K562 (cell line): ENCODE results near the gene AIG1. TPM values are rescaled to one million over a fixed set of nuclear protein-coding genes. Genes with fewer than 3 reads are reported as not detected.
A peak's percentile ranks its signal among the peaks of the same experiment; 100 is the strongest.

ENCODE experiments used
- ELK3 ChIP-seq: fragments of 450-650 bp; formaldehyde crosslinking; IDR thresholded peaks from 2 replicates; pipeline ENCODE4 v1.4.0; 2020; ENCODE audit warnings: mild to moderate bottlenecking
- HDAC3 ChIP-seq: fragments of 450-650 bp; IDR thresholded peaks from 2 replicates; pipeline ENCODE4 v1.6.1; 2018; ENCODE audit warnings: borderline replicate concordance, mild to moderate bottlenecking, moderate library complexity; ENCODE audit not compliant: partially characterized antibody
- HDGF ChIP-seq: fragments of 450-650 bp; IDR thresholded peaks from 2 replicates; pipeline ENCODE4 v1.6.1; 2016
- MAX ChIP-seq: sonication (generic); formaldehyde crosslinking; IDR thresholded peaks from 2 replicates; pipeline ENCODE4 v1.9.0; 2022; ENCODE audit warnings: mild to moderate bottlenecking, missing genetic modification reagents
- MAZ ChIP-seq, 2 experiments: fragments of 450-650 bp in 1 of 2; sonication (generic) in 1 of 2; formaldehyde crosslinking; IDR thresholded peaks in 1 of 2; conservative IDR thresholded peaks in 1 of 2; 2 replicates each; pipeline versions ENCODE4 v1.4.0 to v1.5.0; 2020; ENCODE audit warnings: mild to moderate bottlenecking in 1 of 2, missing genetic modification reagents in 1 of 2
- MBD2 ChIP-seq: sonication (generic); IDR thresholded peaks from 2 replicates; pipeline ENCODE4 v1.6.1; 2016; ENCODE audit warnings: low read depth, borderline replicate concordance
- MTA3 ChIP-seq: fragments of 450-650 bp; formaldehyde crosslinking; IDR thresholded peaks from 2 replicates; pipeline ENCODE4 v1.6.1; 2017; ENCODE audit warnings: mild to moderate bottlenecking, borderline replicate concordance
- RREB1 ChIP-seq: fragments of 250-450 bp; sonication (Bioruptor Pico); IDR thresholded peaks from 2 replicates; pipeline ENCODE4 v1.4.0; 2020
- SIN3A ChIP-seq, 2 experiments: fragments of 150-350 bp in 1 of 2; IDR thresholded peaks; 2 replicates each; pipeline ENCODE4 v1.6.1; 2011 to 2016; ENCODE audit warnings: borderline replicate concordance in 2 of 2, low read depth in 2 of 2, low read length in 2 of 2, mild to moderate bottlenecking in 2 of 2, moderate library complexity in 2 of 2; ENCODE audit not compliant: control insufficient read depth in 1 of 2
- STAT5B ChIP-seq: fragments of 250-450 bp; sonication (Bioruptor Pico); IDR thresholded peaks from 2 replicates; pipeline ENCODE4 v1.8.0; 2021; ENCODE audit warnings: mild to moderate bottlenecking, inconsistent platforms
- TOE1 ChIP-seq, 2 experiments: fragments of 450-650 bp in 1 of 2; sonication (generic) in 1 of 2; formaldehyde crosslinking in 1 of 2; IDR thresholded peaks; 2 replicates each; pipeline versions ENCODE4 v1.7.1 to v1.8.0; 2016 to 2022; ENCODE audit warnings: borderline replicate concordance in 2 of 2, mild to moderate bottlenecking in 2 of 2, antibody characterized with exemption in 1 of 2, inconsistent platforms in 1 of 2, low read depth in 1 of 2, missing genetic modification reagents in 1 of 2, moderate library complexity in 1 of 2
- TRIM28 ChIP-seq: fragments of 450-650 bp; IDR thresholded peaks from 2 replicates; pipeline ENCODE4 v1.6.1; 2017
- ZBTB17 ChIP-seq: fragments of 450-650 bp; formaldehyde crosslinking; IDR thresholded peaks from 2 replicates; pipeline ENCODE4 v1.4.0; 2020; ENCODE audit warnings: mild to moderate bottlenecking
- ZNF431 ChIP-seq: sonication (generic); formaldehyde crosslinking; IDR thresholded peaks from 2 replicates; pipeline ENCODE4 v1.8.0; 2022; ENCODE audit warnings: mild to moderate bottlenecking, missing genetic modification reagents
- ZNF436 ChIP-seq: fragments of 250-450, 450-650 bp; sonication (Bioruptor Pico); formaldehyde crosslinking; IDR thresholded peaks from 2 replicates; pipeline ENCODE4 v1.7.0; 2020; ENCODE audit warnings: mild to moderate bottlenecking
- ZNF740 ChIP-seq, 3 experiments: fragments of 200-800 bp in 1 of 3; sonication (Bioruptor generic) in 1 of 3; sonication (generic) in 1 of 3; formaldehyde crosslinking in 1 of 3; IDR thresholded peaks; 2 replicates each; pipeline versions ENCODE4 v1.6.1 to v1.8.0; 2016 to 2022; ENCODE audit warnings: mild to moderate bottlenecking in 2 of 3, missing compliant biosample characterization in 2 of 3, missing genetic modification characterization in 2 of 3, missing genetic modification reagents in 1 of 3
- ZZZ3 ChIP-seq: fragments of 450-650 bp; IDR thresholded peaks from 2 replicates; pipeline ENCODE4 v1.6.1; 2016; ENCODE audit warnings: antibody characterized with exemption, mild to moderate bottlenecking, moderate library complexity
- polyA plus RNA-seq, 8 experiments: library from polyadenylated mRNA; depleted of rRNA in 4 of 8; stranded (reverse) in 5 of 8; unstranded in 3 of 8; fragments of >200 nt; fragmentation: Nextera tagmentation in 2 of 8; fragmentation: Illumina TruSeq in 1 of 8; extraction: Ambion mirVana in 2 of 8; extraction: Trizol in 1 of 8; gene quantifications; 2 replicates each; pipeline versions ENCODE4 v1.2.1 to v1.2.3, GENCODE V29; 2011 to 2014; ENCODE audit warnings: inconsistent platforms in 1 of 8, missing spikeins in 1 of 8
- total RNA-seq, 7 experiments: library from RNA; depleted of rRNA in 6 of 7; stranded (reverse); fragments of >200 nt in 6 of 7; fragmentation: Illumina TruSeq in 2 of 7; extraction: Trizol in 2 of 7; gene quantifications; 2 replicates each; pipeline versions ENCODE4 v1.2.1 to v1.2.3, GENCODE V29; 2011 to 2021; ENCODE audit warnings: low replicate concordance in 1 of 7

AIG1 gene
- total and polyA plus RNA-seq, 9 of the 15 experiments (the other 6 are each of a cell fraction or from before 2014, with no cell fraction given): 74.8 to 333 (median 127) TPM

- TF ChIP-seq ELK3 (no peak), STAT5B (no peak), MAZ (CRISPR knock-in tag; conservative IDR thresholded peaks at IDR 0.05 in 1 of 2, IDR thresholded peaks at IDR 0.05 in 1 of 2) (peak in 1 of 2 experiments; percentile 59; a peak in 1 of 4 replicates), TRIM28 (0 out of 2 replicates have a peak, but pooled peaks have one; percentile 21), RREB1 (CRISPR knock-in tag) (peak; percentile 79; the same call in 1 of the 2 replicates), HDAC3 (no peak), ZZZ3 (peak; percentile 45; the same call in 1 of the 2 replicates), HDGF (0 out of 2 replicates have a peak, but pooled peaks have one; percentile 29), MTA3 (peak; percentile 19; the same call in 1 of the 2 replicates), MAX (CRISPR knock-in tag) (peak; percentile 96), ZNF436 (CRISPR knock-in tag) (no peak), ZBTB17 (CRISPR knock-in tag) (no peak), SIN3A (IDR thresholded peaks at IDR 0.05; ENCODE audit: borderline replicate concordance in 2 of 2, control insufficient read depth in 1 of 2, low read depth in 2 of 2, low read length in 2 of 2) (peak; percentile 60 to 70; a peak in 3 of 4 replicates), MBD2 (no peak), TOE1 (IDR thresholded peaks at IDR 0.05; ENCODE audit: borderline replicate concordance) (peak; percentile 38), TOE1 (CRISPR knock-in tag; IDR thresholded peaks at IDR 0.05; ENCODE audit: borderline replicate concordance, low read depth) (0 out of 2 replicates have a peak, but pooled peaks have one; percentile 15), ZNF740 (CRISPR knock-in tag; IDR thresholded peaks at IDR 0.05) (0 out of 2 replicates have a peak, but pooled peaks have one; percentile 63), ZNF740 (tag; IDR thresholded peaks at IDR 0.05) (no peak), ZNF431 (CRISPR knock-in tag) (peak; percentile 72)
Observed at GRCh38 chr6:143060806-143061596, at the start of gene AIG1 (continued).
